ENCODE data around the gene LDLRAD4.

DNA sequence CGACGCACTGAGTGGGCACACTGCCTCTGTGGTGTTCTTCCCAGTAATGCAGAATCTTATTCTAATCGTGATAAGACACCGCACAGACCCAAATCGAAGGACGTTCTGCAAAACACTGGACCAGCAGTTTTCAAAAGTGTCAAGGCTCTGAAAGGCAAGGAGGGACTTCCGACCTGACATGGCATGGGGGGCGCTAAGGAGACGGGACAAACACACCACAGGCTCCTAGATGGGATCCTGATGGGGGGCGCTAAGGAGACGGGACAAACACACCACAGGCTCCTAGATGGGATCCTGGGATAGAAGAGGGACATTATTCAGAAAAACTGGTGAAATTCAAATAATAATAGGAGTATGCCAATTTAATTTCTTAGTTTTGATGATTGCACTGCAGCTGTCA is 191.4 kb downstream of the LDLRAD4 start:
- TF ChIP-seq, protein P1, sequence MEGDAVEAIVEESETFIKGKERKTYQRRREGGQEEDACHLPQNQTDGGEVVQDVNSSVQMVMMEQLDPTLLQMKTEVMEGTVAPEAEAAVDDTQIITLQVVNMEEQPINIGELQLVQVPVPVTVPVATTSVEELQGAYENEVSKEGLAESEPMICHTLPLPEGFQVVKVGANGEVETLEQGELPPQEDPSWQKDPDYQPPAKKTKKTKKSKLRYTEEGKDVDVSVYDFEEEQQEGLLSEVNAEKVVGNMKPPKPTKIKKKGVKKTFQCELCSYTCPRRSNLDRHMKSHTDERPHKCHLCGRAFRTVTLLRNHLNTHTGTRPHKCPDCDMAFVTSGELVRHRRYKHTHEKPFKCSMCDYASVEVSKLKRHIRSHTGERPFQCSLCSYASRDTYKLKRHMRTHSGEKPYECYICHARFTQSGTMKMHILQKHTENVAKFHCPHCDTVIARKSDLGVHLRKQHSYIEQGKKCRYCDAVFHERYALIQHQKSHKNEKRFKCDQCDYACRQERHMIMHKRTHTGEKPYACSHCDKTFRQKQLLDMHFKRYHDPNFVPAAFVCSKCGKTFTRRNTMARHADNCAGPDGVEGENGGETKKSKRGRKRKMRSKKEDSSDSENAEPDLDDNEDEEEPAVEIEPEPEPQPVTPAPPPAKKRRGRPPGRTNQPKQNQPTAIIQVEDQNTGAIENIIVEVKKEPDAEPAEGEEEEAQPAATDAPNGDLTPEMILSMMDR (conservative IDR thresholded peaks at IDR 0.05), result no peak
- TF ChIP-seq ZFX (IDR thresholded peaks at IDR 0.05), result no peak
